Measurements from ENCODE around the gene TSGA10IP.

Gene TSGA10IP

DNA sequence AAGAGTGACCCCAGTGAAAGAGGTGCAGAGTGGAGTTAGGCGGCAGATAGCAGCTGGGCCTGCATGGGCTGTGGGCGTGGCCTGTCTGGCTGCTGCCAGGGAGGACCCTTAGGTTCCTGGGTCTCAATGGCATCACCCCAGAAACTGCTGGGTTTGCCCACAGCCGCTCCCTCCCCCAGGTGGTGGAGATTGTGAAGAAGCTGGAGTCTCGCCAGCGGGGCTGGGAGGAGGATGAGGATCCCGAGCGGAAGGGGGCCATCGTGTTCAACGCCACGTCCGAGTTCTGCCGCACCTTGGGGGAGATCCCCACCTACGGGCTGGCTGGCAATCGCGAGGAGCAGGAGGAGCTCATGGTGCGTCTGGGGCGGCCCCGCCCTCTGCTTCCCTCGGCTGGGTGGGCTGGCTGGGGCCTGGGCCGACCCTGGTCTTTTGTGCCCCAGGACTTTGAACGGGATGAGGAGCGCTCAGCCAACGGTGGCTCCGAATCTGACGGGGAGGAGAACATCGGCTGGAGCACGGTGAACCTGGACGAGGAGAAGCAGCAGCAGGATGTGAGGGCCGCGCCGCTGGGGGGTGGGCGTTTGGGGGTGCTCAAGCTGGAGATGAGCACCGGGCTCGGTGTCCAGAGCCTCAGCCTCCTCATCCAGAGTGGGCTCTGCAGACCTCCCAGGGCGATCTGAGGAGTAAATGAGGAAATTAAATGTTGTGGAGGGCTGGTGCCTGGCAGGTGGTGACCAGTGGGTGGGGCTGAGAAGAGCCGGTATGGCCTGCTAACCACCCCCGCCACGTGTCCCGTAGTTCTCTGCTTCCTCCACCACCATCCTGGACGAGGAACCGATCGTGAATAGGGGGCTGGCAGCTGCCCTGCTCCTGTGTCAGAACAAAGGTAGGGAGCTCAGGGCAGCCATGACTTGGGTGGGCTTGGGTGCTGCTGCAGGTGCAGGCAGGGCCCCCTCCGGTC is 31.2 kb downstream of the TSGA10IP start:
- no peak for DNase-seq (ENCODE audit: low read depth)
- H3K4me3 ChIP-seq (ENCODE audit: low read depth, low read length): no peak overlapping the region
- TF ChIP-seq, protein P1, sequence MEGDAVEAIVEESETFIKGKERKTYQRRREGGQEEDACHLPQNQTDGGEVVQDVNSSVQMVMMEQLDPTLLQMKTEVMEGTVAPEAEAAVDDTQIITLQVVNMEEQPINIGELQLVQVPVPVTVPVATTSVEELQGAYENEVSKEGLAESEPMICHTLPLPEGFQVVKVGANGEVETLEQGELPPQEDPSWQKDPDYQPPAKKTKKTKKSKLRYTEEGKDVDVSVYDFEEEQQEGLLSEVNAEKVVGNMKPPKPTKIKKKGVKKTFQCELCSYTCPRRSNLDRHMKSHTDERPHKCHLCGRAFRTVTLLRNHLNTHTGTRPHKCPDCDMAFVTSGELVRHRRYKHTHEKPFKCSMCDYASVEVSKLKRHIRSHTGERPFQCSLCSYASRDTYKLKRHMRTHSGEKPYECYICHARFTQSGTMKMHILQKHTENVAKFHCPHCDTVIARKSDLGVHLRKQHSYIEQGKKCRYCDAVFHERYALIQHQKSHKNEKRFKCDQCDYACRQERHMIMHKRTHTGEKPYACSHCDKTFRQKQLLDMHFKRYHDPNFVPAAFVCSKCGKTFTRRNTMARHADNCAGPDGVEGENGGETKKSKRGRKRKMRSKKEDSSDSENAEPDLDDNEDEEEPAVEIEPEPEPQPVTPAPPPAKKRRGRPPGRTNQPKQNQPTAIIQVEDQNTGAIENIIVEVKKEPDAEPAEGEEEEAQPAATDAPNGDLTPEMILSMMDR (IDR thresholded peaks at IDR 0.05; ENCODE audit: low read depth, low read length, missing control alignments): no peak

DNA sequence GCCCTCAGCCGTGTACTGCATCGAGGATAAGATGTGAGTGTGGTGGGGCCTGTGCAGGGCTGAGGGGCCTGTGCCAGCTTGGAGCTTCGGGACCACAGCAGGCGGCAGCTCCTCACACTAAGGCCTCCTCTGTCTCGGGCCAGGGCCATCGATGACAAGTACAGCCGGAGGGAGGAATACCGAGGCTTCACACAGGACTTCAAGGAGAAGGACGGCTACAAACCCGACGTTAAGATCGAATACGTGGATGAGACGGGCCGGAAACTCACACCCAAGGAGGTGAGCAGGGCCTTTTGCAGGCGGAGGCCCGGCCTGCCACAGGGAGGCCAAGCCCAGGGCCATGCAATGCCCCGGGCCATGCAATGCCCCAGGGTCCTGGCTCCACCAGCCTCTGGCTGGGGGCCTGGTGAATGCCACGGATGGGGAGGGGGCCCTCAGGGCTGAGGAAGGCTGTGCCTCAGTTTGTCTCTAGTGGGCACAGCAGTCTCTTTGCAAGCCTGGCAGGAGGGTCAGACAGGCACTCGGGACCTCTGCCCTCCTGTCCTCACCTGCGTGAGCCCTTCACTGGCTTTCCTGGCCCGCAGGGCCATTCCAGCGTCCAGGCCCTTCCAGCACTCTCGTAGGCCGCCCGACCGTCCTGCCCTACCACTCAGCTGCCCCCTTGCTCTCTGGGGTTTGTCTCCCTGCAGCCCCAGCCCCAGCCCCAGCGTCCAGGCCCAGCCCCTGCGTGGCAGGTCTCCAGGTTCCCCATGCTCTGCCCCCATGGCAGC is 32.5 kb downstream of the TSGA10IP start:
- no peak overlapping the region for H3K4me3 ChIP-seq (ENCODE audit: low read depth, low read length)
- TF ChIP-seq, protein P1 (IDR thresholded peaks at IDR 0.05; ENCODE audit: low read depth, low read length, missing control alignments): no peak
- no peak for DNase-seq (ENCODE audit: low read depth)

DNA sequence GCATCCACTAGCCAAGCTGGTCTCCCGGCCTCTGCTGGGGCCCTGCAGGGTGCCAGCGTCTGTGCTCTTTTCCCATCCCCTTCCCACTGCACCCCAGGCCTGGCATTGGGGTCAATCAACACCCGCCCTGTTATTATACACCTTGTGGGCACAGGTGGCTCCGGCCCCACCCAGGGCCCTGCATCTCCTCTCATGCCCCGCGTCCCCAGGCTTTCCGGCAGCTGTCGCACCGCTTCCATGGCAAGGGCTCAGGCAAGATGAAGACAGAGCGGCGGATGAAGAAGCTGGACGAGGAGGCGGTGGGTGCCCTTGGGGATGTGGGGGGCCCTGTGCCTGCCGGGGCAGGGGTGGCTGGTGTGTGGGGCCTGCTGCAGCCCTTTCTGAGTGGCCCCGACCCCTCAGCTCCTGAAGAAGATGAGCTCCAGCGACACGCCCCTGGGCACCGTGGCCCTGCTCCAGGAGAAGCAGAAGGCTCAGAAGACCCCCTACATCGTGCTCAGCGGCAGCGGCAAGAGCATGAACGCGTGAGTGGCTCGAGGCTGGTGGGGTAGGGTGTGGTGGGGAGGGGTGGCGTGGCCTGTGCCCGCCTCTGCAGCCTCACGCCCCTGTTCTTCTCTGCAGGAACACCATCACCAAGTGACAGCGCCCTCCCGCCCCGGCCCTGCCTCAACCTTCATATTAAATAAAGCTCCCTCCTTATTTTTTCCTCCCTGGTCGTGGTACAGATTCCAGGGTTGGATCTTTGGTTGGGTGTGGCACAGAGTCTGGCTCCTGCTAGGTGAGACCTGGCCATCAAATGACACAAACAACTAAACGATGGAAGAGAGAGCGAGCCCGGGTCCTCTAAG is 33.3 kb downstream of the TSGA10IP start:
- no peak overlapping the region for H3K4me3 ChIP-seq (ENCODE audit: low read depth, low read length)
- TF ChIP-seq, protein P1 (IDR thresholded peaks at IDR 0.05; ENCODE audit: low read depth, low read length, missing control alignments): no peak
- DNase-seq (ENCODE audit: low read depth): no peak

DNA sequence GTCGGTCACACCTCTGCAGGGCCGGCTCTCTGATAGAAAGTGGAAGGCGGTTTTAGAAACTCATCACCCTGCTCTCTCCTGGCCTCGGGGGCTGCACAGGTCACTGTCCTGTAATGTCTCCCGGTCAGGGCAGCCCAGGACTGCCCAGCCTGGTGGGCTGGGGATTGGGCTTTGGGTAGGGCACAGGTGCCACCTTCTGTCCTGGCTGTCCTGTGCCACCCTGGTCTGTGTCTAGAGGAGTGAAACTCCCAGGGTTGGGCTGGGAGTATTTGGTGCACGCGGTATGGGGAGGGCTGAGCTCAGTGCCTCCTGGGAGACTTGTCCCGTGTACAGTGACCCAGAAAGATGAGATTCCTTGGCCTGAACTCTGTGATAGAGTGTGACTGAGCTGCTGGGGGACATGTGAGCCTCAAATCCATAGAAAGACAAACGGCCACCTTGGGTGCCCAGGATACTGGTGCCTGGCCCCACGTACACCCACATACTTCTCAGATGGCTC is 34.0 kb downstream of the TSGA10IP start:
- TF ChIP-seq, protein P1 (IDR thresholded peaks at IDR 0.05; ENCODE audit: low read depth, low read length, missing control alignments): no peak
- DNase-seq (ENCODE audit: low read depth): no peak

DNA sequence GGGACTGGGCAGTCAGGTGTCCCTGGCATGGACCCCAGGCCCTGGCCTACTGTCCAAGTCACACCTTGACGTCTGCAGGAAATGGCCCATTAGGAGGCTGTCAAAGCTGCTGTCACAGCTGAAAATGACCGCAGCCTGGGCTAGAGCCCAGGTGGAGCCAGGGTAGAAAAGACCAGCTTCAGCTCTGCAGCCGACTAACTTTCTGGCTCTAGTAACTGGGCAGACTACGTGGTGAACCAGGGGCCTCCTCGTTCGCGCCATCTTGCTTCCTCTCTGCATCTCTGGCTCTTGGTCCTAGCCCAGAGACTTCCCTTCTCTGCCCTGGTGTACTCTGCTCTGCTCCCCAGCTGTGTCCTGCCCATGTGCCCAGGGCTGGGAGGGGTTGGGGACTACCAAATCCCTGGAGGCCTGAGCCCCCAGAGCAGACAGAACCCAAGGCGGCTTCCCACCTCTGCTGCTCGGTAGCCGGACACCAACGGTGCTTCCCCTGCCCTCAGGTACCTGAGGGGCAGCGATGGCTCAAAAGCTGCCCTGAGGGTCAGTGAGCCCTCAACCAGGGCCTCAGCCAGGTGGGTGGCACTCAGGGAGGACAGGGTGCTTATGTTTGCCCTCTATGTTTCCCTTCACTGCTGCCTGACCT is 35.9 kb downstream of the TSGA10IP start:
- no peak for DNase-seq (ENCODE audit: low read depth)
- no peak overlapping the region for H3K4me3 ChIP-seq (ENCODE audit: low read depth, low read length)
- TF ChIP-seq, protein P1 (IDR thresholded peaks at IDR 0.05; ENCODE audit: low read depth, low read length, missing control alignments): no peak

More for the DNA sequence above, 34.0 kb downstream of the TSGA10IP start:
- no peak overlapping the region for H3K4me3 ChIP-seq (ENCODE audit: low read depth, low read length)
